Neural cell (in vitro differentiated cells): Measurements from ENCODE around the gene NKG7. TPM values are rescaled to one million over a fixed set of nuclear protein-coding genes. Genes with fewer than 3 reads are reported as not detected.

Source experiments
- H2AFZ ChIP-seq: fragments of 200-600, 300-800 bp; sonication (generic), shearing (Covaris generic); 2 replicates; pipeline ENCODE4 v1.6.0; 2014; ENCODE audit warnings: low read depth, mild to moderate bottlenecking, antibody characterized with exemption, low read length, moderate library complexity
- H3F3A ChIP-seq: fragments of 200-600 bp; shearing (Covaris generic); 2 replicates; pipeline ENCODE4 v1.6.1; 2016; ENCODE audit warnings: mild to moderate bottlenecking, moderate library complexity, mixed read lengths, antibody characterized with exemption, low read length; ENCODE audit not compliant: insufficient read depth, poor library complexity, severe bottlenecking
- H3K27ac ChIP-seq: fragments of 200-600, 300-800 bp; sonication (generic), shearing (Covaris generic); 2 replicates; pipeline ENCODE4 v1.5.1; 2014; ENCODE audit warnings: mild to moderate bottlenecking, low read length, moderate library complexity
- H3K27me3 ChIP-seq: fragments of 300-800, 200-600 bp; sonication (generic), shearing (Covaris generic); 2 replicates; pipeline ENCODE4 v1.6.0; 2014; ENCODE audit warnings: mild to moderate bottlenecking, low read depth, low read length, moderate library complexity; ENCODE audit not compliant: insufficient read depth
- H3K36me3 ChIP-seq: fragments of 300-800, 200-600 bp; sonication (generic), shearing (Covaris generic); 2 replicates; pipeline ENCODE4 v1.5.1; 2014; ENCODE audit warnings: mild to moderate bottlenecking, antibody characterized with exemption, low read length, moderate library complexity; ENCODE audit not compliant: insufficient read depth
- H3K4me2 ChIP-seq: fragments of 300-800, 200-600 bp; sonication (generic), shearing (Covaris generic); 2 replicates; pipeline ENCODE4 v1.6.0; 2014; ENCODE audit warnings: mild to moderate bottlenecking, low read length
- H3K4me3 ChIP-seq: fragments of 300-800, 200-600 bp; sonication (generic), shearing (Covaris generic); 2 replicates; pipeline ENCODE4 v1.5.1; 2014; ENCODE audit warnings: mild to moderate bottlenecking, low read length, moderate library complexity
- H3K79me2 ChIP-seq: fragments of 200-600 bp; shearing (Covaris generic); replicated peaks from 2 replicates; pipeline ENCODE4 v1.6.0; 2014; ENCODE audit warnings: mild to moderate bottlenecking, low read length, moderate library complexity; ENCODE audit not compliant: insufficient read depth
- H3K9ac ChIP-seq: fragments of 300-800, 200-600 bp; sonication (generic), shearing (Covaris generic); 2 replicates; pipeline ENCODE4 v1.6.1; 2016; ENCODE audit warnings: mild to moderate bottlenecking, low read length, mixed read lengths
- H3K9me2 ChIP-seq: fragments of 200-600 bp; shearing (Covaris generic); 2 replicates; pipeline ENCODE4 v1.6.1; 2016; ENCODE audit warnings: mild to moderate bottlenecking, low read length, mixed read lengths; ENCODE audit not compliant: insufficient read depth
- H3K9me3 ChIP-seq: fragments of 200-600, 300-800 bp; sonication (generic), shearing (Covaris generic); 2 replicates; pipeline ENCODE4 v1.6.1; 2016; ENCODE audit warnings: mild to moderate bottlenecking, mixed run types, low read length, moderate library complexity, mixed read lengths
- H4K20me1 ChIP-seq: fragments of 200-600 bp; shearing (Covaris generic); 2 replicates; pipeline ENCODE4 v1.6.1; 2016; ENCODE audit warnings: mild to moderate bottlenecking, mixed run types; ENCODE audit not compliant: insufficient read depth
- CTCF ChIP-seq: fragments of 450-650 bp; IDR thresholded peaks from 2 replicates; pipeline ENCODE4 v1.5.1; 2014; ENCODE audit warnings: antibody characterized with exemption, mild to moderate bottlenecking, moderate library complexity; ENCODE audit not compliant: poor library complexity, severe bottlenecking
- EP300 ChIP-seq: fragments of 450-650 bp; conservative IDR thresholded peaks from 2 replicates; pipeline ENCODE4 v1.6.1; 2014; ENCODE audit warnings: antibody characterized with exemption, mild to moderate bottlenecking, moderate library complexity; ENCODE audit not compliant: poor library complexity, severe bottlenecking
- EZH2 ChIP-seq: fragments of 200-600, 300-800 bp; shearing (Covaris generic), sonication (generic); IDR thresholded peaks from 2 replicates; pipeline ENCODE4 v1.6.1; 2014; ENCODE audit warnings: antibody characterized with exemption, low read length, borderline replicate concordance, mild to moderate bottlenecking; ENCODE audit not compliant: insufficient read depth, poor library complexity, severe bottlenecking
- MXI1 ChIP-seq: fragments of 450-650 bp; conservative IDR thresholded peaks from 2 replicates; pipeline ENCODE4 v1.6.1; 2014; ENCODE audit warnings: antibody characterized with exemption, mild to moderate bottlenecking; ENCODE audit not compliant: poor library complexity, severe bottlenecking
- POLR2AphosphoS5 ChIP-seq: IDR thresholded peaks from 2 replicates; pipeline ENCODE4 v1.6.1; 2012
- RAD21 ChIP-seq: fragments of 450-650 bp; conservative IDR thresholded peaks from 2 replicates; pipeline ENCODE4 v1.6.1; 2014; ENCODE audit warnings: antibody characterized with exemption, mild to moderate bottlenecking, moderate library complexity
- REST ChIP-seq: IDR thresholded peaks from 2 replicates; pipeline ENCODE4 v1.6.1; 2012; ENCODE audit warnings: borderline replicate concordance
- SMC3 ChIP-seq: fragments of 450-650 bp; conservative IDR thresholded peaks from 2 replicates; pipeline ENCODE4 v1.6.1; 2014; ENCODE audit warnings: antibody characterized with exemption, mild to moderate bottlenecking, moderate library complexity; ENCODE audit not compliant: poor library complexity
- TAF1 ChIP-seq: IDR thresholded peaks from 2 replicates; pipeline ENCODE4 v1.6.1; 2012; ENCODE audit warnings: low read depth
- polyA plus RNA-seq: library from polyadenylated mRNA; depleted of rRNA; stranded (reverse); fragments of >200 nt; gene quantifications from 2 replicates; pipeline ENCODE4 v1.2.3, GENCODE V29; 2014

The NKG7 gene
- polyA plus RNA-seq, 1 donor from 2014 or later: not detected

DNA sequence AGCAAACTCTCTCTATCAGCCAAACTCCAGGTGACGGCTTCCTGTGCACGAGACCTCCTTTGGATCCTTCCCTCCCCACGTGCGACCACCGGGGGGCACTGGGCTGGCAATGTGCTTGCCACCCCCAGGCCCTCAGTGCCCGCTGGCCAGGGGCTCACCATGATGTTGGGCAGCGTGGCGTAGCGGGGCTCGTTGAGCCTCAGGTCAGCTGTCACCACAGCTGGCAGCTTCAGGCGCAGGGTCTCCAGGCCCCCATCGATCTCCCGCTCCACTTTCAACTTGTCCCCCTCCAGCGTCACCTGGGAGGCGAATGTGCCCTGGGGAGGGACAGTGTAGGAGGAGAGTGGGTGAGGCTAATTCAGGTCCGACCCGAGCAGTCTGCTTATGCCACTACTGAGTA is 25.7 kb downstream of the NKG7 start:
- Histone ChIP-seq H3K79me2 (no peaks in the 10 kb centered on the region), H4K20me1 (no peaks in the 10 kb centered on the region), H3K4me3 (no peak overlapping the region), H3K36me3 (no peaks in the 10 kb centered on the region), H3K4me2 (no peak overlapping the region), H3K9me2 (no peaks in the 10 kb centered on the region), H3K27ac (no peak overlapping the region), H3K9ac (no peak overlapping the region), H2AFZ (no peak overlapping the region), H3K9me3 (no peaks in the 10 kb centered on the region), H3K27me3 (no peaks in the 10 kb centered on the region), H3F3A (no peaks in the 10 kb centered on the region)
- TF ChIP-seq REST: no peak
- TF ChIP-seq TAF1: no peak
- TF ChIP-seq MXI1: no peak
- no peak for TF ChIP-seq EZH2
- no peak for TF ChIP-seq POLR2AphosphoS5
- no peak for TF ChIP-seq SMC3
- TF ChIP-seq EP300: no peak
- no peak for TF ChIP-seq CTCF
- no peak for TF ChIP-seq RAD21

GRCh38 chr19:51345076-51345620 is 27.3 kb downstream of the NKG7 start:
- Histone ChIP-seq H3K9me2 (no peaks in the 10 kb centered on the region), H3K4me2 (no peak overlapping the region), H4K20me1 (no peaks in the 10 kb centered on the region), H3F3A (no peaks in the 10 kb centered on the region), H3K79me2 (no peaks in the 10 kb centered on the region), H3K4me3 (no peak overlapping the region), H3K9ac (no peak overlapping the region), H3K36me3 (no peaks in the 10 kb centered on the region), H2AFZ (no peak overlapping the region), H3K27me3 (peaks cover 4% of the 10 kb centered on the region), H3K9me3 (no peaks in the 10 kb centered on the region), H3K27ac (no peak overlapping the region)
- TF ChIP-seq RAD21 (no peak), POLR2AphosphoS5 (no peak), CTCF (no peak), EZH2 (no peak), SMC3 (no peak), EP300 (no peak), MXI1 (no peak), TAF1 (no peak), REST (no peak)
